Measurements from ENCODE around the gene SRSF3. TPM values are rescaled to one million over a fixed set of nuclear protein-coding genes. Genes with fewer than 3 reads are reported as not detected.

The SRSF3 gene
- total RNA-seq, 4 donors from 2014 or later: 114 to 272 (median 177) TPM

DNA sequence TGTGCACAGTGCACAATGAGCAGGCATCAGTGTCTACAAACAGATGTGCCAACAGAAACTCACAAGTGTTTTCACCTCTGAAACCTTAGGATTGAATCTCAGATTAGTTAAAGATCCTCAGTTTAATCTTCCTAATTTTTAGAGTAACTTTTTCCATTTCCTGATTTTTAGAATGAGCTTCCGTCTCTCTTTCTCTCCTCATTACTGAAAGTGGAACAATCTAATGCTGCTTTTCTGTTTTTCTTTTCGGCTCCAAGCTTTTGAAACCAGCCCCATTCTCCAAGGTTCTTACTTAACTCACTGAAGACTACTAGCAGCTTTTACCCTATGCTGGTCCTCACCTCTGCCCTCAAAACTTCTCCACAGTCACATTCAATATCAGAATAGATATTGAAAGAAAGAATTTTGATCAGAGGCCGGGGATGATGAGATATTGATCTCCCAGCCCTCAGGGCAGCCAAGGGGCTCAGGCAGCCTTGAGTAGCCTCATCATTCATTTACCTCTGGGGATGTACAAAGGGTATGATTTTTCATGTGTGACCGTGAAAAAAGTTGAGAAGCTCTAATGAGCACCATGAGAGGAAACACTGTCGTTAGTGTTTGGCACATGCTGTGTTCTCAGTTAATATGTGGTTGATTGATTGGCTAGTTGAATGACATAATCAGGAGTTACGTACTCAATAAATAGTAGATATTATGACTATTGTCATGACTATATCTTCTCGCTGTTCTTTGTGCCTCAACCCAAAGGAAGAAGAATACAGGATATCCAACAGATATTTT lies 35.0 kb upstream of the SRSF3 start:
- no peak for DNase-seq (ENCODE audit: low spot score in 2 of 2)
- TF ChIP-seq, protein P1, sequence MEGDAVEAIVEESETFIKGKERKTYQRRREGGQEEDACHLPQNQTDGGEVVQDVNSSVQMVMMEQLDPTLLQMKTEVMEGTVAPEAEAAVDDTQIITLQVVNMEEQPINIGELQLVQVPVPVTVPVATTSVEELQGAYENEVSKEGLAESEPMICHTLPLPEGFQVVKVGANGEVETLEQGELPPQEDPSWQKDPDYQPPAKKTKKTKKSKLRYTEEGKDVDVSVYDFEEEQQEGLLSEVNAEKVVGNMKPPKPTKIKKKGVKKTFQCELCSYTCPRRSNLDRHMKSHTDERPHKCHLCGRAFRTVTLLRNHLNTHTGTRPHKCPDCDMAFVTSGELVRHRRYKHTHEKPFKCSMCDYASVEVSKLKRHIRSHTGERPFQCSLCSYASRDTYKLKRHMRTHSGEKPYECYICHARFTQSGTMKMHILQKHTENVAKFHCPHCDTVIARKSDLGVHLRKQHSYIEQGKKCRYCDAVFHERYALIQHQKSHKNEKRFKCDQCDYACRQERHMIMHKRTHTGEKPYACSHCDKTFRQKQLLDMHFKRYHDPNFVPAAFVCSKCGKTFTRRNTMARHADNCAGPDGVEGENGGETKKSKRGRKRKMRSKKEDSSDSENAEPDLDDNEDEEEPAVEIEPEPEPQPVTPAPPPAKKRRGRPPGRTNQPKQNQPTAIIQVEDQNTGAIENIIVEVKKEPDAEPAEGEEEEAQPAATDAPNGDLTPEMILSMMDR (IDR thresholded peaks at IDR 0.05): no peak
- TF ChIP-seq POLR2A (IDR thresholded peaks at IDR 0.05): no peak
- no peak overlapping the region for H3K4me3 ChIP-seq (ENCODE audit: low read depth, poor library complexity, severe bottlenecking)
- WGBS, 2 donors: 66 to 73% methylated on average over 7 of the region's 7 CpGs
- intact Hi-C loops (cut with DNase I; ENCODE audit: low total_unique reads): no loop called here

DNA sequence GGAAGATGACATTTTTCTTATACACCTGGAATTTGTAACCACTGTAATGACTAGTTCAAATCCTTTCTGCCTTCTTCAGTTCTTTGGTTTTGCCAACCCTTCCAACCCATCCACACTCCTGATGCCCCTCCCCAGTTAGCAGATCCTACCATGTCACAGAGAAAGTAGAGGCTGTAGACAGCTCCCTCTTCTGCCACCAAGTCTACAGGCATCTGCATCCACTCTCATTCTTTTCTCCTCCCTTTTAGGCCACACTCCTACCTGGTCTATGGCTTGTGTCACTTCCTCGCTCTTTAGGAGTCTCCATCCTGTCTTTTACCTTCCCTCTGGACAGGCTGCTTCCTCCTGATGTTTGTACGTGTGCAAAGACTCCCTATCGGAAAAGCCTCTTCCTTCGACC lies 33.3 kb upstream of the SRSF3 start:
- no peak overlapping the region for H3K4me3 ChIP-seq (ENCODE audit: low read depth, poor library complexity, severe bottlenecking)
- intact Hi-C loops (cut with DNase I; ENCODE audit: low total_unique reads): no loop called here
- DNase-seq (ENCODE audit: low spot score in 2 of 2): no peak
- WGBS, 2 donors: 94 to 99% methylated on average over 4 of the region's 4 CpGs
- no peak for TF ChIP-seq POLR2A (IDR thresholded peaks at IDR 0.05)
- TF ChIP-seq, protein P1 (IDR thresholded peaks at IDR 0.05): no peak

DNA sequence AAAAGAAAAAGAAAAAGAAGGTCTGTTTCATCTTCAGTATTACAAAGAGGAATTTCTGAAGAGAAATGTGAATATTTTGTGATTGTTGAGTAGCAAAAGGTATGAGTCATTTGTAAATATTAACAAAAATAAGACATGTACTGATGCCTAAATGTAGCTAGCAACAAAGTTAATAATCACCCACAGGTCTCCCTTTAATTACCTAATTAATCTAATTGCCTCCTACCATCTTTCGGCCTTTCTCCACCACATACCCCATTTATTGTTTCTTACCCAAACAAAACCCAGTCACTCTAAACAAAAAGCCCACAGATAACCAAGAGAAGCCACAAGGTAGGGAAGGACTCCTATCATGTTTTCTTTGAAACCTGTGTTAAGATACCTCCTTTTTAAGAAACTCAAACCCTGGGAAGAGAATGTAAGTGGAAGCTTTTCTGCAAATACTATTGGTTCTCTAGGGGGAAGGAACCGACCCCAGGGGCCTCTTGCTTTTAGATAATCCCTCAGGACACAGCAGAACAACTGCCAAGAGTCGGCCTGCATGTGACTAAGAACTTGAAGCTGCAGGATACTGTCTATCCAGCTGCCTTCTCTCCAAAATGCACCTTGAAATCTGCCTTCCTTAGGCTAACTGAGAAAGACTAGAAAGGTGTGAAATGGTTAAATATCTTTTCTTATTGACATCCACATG lies 30.8 kb upstream of the SRSF3 start:
- DNase-seq (ENCODE audit: low spot score in 2 of 2): no peak
- intact Hi-C loops (cut with DNase I; ENCODE audit: low total_unique reads): no loop called here
- H3K4me3 ChIP-seq (ENCODE audit: low read depth, poor library complexity, severe bottlenecking): no peak overlapping the region
- WGBS, 2 donors: 59 to 69% methylated on average over 3 of the region's 3 CpGs
- TF ChIP-seq, protein P1 (IDR thresholded peaks at IDR 0.05): no peak
- TF ChIP-seq POLR2A (IDR thresholded peaks at IDR 0.05): no peak

DNA sequence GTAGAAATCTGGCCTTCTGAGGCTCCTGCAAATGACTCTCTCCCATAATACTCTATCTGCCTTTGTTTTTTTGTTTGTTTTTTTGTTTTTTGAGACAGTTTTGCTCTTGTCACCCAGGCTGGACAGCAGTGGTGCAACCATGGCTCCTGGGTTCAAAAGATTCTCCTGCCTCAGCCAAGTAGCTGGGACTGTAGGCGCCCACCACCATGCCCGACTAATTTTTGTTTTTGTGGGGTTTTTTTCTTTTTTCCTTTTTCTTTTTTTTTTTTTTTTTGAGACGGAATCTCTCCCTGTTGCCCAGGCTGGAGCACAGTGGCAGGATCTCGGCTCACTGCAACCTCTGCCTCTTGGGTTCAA lies 30.3 kb upstream of the SRSF3 start:
- intact Hi-C loops (cut with DNase I; ENCODE audit: low total_unique reads): no loop called here
- DNase-seq (ENCODE audit: low spot score in 2 of 2): no peak
- TF ChIP-seq, protein P1 (IDR thresholded peaks at IDR 0.05): no peak
- no peak for TF ChIP-seq POLR2A (IDR thresholded peaks at IDR 0.05)
- 85 to 97% methylated on average over 4 of the region's 4 CpGs for WGBS, 2 donors
- no peak overlapping the region for H3K4me3 ChIP-seq (ENCODE audit: low read depth, poor library complexity, severe bottlenecking)

DNA sequence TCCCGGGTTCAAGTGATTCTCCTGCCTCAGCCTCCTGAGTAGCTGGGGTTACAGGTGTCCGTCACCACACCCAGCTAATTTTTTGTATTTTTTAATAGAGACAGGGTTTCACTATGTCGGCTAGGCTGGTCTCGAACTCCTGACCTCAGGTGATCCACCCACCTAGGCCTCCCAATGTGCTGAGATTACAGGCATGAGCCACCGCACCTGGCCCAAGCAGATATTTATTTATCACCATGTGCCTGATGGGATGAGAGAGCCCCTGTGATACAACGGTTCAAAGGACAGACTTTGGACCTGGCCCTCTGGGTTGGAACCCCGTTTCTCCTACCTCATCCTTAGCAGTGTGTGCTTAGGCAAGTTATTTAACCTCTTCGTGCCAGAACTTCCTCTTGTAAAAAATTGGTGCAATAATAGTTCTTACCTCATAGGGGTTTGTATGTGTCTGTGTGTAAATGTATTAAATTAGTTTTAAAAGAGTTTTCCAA lies 27.7 kb upstream of the SRSF3 start:
- WGBS, 2 donors: 89 to 92% methylated on average over 8 of the region's 8 CpGs
- no peak for TF ChIP-seq POLR2A (IDR thresholded peaks at IDR 0.05)
- TF ChIP-seq, protein P1 (IDR thresholded peaks at IDR 0.05): no peak
- no peak for DNase-seq (ENCODE audit: low spot score in 2 of 2)
- no peak overlapping the region for H3K4me3 ChIP-seq (ENCODE audit: low read depth, poor library complexity, severe bottlenecking)
- intact Hi-C loops (cut with DNase I; ENCODE audit: low total_unique reads): no loop called here

Measured in lower leg skin (tissue), 4 donors.